GM18951 (cell line): Measurements from ENCODE around the gene ACSL4.
"Not testable (repeated sequence)": the region's sequence is repeated elsewhere in the genome, so short reads cannot be mapped to it uniquely, and the experiment has no call there.

Experiments
- POLR2A ChIP-seq: IDR thresholded peaks from 4 replicates; pipeline ENCODE4 v1.6.1; 2011; ENCODE audit warnings: mild to moderate bottlenecking; ENCODE audit not compliant: insufficient read length, insufficient read depth; ENCODE audit errors: extremely low read depth
- in situ Hi-C: fragments of 300-500 bp; cut with MboI; formaldehyde crosslinking; loops from one replicate; pipeline ENCODE4 v1.12.0; 2022; ENCODE audit warnings: low sequenced_read_pairs, mixed read lengths, inconsistent platforms; ENCODE audit not compliant: unreplicated experiment

ACSL4 gene

GRCh38 chrX:109679820-109680219, 53.2 kb downstream of the ACSL4 start:
- no peak for TF ChIP-seq POLR2A
- in situ Hi-C loops = no loop called here

- in situ Hi-C loops = no loop called here
- no peak for TF ChIP-seq POLR2A
These were observed 60.8 kb downstream of the ACSL4 start for GRCh38 chrX:109672239-109672638.

GRCh38 chrX:109671170-109671569, 61.9 kb downstream of the ACSL4 start:
- in situ Hi-C loops = not testable (repeated sequence)

- in situ Hi-C loops = no loop called here
- TF ChIP-seq POLR2A = no peak
These were observed 65.1 kb downstream of the ACSL4 start for GRCh38 chrX:109667986-109668385.

- no peak for TF ChIP-seq POLR2A
- in situ Hi-C loops = no loop called here
These were observed 72.5 kb downstream of the ACSL4 start for GRCh38 chrX:109660435-109661143.

- in situ Hi-C loops = no loop called here
- TF ChIP-seq POLR2A = no peak
These were observed 74.7 kb downstream of the ACSL4 start for GRCh38 chrX:109658391-109658790.

- in situ Hi-C loops = not testable (repeated sequence)
These were observed 75.7 kb downstream of the ACSL4 start for GRCh38 chrX:109657364-109657763.

GRCh38 chrX:109656774-109657173, 76.3 kb downstream of the ACSL4 start:
- in situ Hi-C loops = no loop called here
- TF ChIP-seq POLR2A = no peak

GRCh38 chrX:109655502-109656201, 77.4 kb downstream of the ACSL4 start:
- in situ Hi-C loops = no loop called here
- TF ChIP-seq POLR2A = no peak

GRCh38 chrX:109654516-109655109, 78.4 kb downstream of the ACSL4 start:
- in situ Hi-C loops = no loop called here
- TF ChIP-seq POLR2A = no peak

- in situ Hi-C loops = not testable (repeated sequence)
These were observed 88.4 kb downstream of the ACSL4 start for GRCh38 chrX:109644671-109645070.

- no peak for TF ChIP-seq POLR2A
- in situ Hi-C loops = no loop called here
These were observed 89.4 kb downstream of the ACSL4 start for GRCh38 chrX:109643687-109644086.

- in situ Hi-C loops = no loop called here
- no peak for TF ChIP-seq POLR2A
These were observed 94.9 kb downstream of the ACSL4 start for GRCh38 chrX:109638158-109638557.

- in situ Hi-C loops = not testable (repeated sequence)
These were observed 95.6 kb downstream of the ACSL4 start for GRCh38 chrX:109637477-109637876.

- in situ Hi-C loops = no loop called here
- no peak for TF ChIP-seq POLR2A
These were observed 97.9 kb downstream of the ACSL4 start for GRCh38 chrX:109635146-109635545.
